ENCODE results near the gene SLC22A12. TPM values are rescaled to one million over a fixed set of nuclear protein-coding genes. Genes with fewer than 3 reads are reported as not detected.

SLC22A12 gene
- total RNA-seq, 6 experiments from 2014 or later, result 0.22 to 0.80 (median 0.74) TPM; not detected in 3

- ATAC-seq, result no peak
- no peak overlapping the region for H3K27ac ChIP-seq
- peaks cover 0 to 21% (median 0%) of the 10 kb centered on the region in 4 donors for H3K4me1 ChIP-seq
- TF ChIP-seq POLR2A (IDR thresholded peaks at IDR 0.05) (no peak), CTCF (IDR thresholded peaks at IDR 0.05) (no peak)
- intact Hi-C loops (cut with DNase I), result no loop called here
- WGBS (ENCODE audit: insufficient coverage, low coverage, low lambda C conversion rate, missing lambda C conversion rate), result no CpG with 5 or more reads among the region's 26 CpGs
- no peaks in the 10 kb centered on the region for H3K27me3 ChIP-seq
- no peak for DNase-seq
- H3K36me3 ChIP-seq, result no peaks in the 10 kb centered on the region
- no peaks in the 10 kb centered on the region for H3K9me3 ChIP-seq
- H3K4me3 ChIP-seq, result peak overlapping the region in 1 of 3 donors; percentile 53
Measured at GRCh38 chr11:64556044-64556720, 34.8 kb upstream of the SLC22A12 start.

DNA sequence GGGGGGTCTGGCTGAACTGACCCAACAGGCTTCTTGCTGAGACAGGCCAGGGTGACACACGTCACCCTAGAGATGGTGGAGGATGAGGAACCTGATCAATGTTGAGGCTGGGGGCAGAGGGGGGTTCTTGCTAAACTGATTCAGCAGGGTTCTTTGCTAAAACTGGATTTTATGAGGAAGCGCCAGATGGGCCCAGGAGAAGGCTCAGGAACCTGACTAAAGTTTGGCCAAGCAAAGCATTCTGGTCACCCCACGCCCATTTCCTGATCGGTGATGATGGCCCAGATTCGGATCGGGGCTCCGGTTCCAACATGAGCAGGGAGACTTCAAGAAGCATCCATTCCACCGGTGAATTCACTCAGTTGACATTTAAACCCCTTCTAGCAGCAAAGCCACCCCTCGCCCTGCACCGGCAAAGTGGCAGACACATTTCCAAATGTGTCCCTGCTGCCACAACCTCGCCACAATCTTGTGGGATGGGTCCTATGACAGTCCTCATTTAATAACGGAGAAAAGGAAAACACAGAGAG lies 34.2 kb upstream of the SLC22A12 start:
- no peaks in the 10 kb centered on the region for H3K36me3 ChIP-seq
- TF ChIP-seq POLR2A (IDR thresholded peaks at IDR 0.05) (no peak), CTCF (IDR thresholded peaks at IDR 0.05) (no peak)
- no peak overlapping the region for H3K4me3 ChIP-seq
- ATAC-seq (no peak), DNase-seq (no peak)
- no peaks in the 10 kb centered on the region for H3K9me3 ChIP-seq
- 94% methylated on average over 2 of the region's 12 CpGs for WGBS (ENCODE audit: insufficient coverage, low coverage, low lambda C conversion rate, missing lambda C conversion rate)
- H3K27me3 ChIP-seq, result no peaks in the 10 kb centered on the region
- H3K4me1 ChIP-seq, result peaks cover 0 to 21% (median 0%) of the 10 kb centered on the region in 4 donors
- intact Hi-C loops (cut with DNase I), result no loop called here
- H3K27ac ChIP-seq, result no peak overlapping the region

GRCh38 chr11:64558065-64558745 lies 32.8 kb upstream of the SLC22A12 start:
- no peaks in the 10 kb centered on the region for H3K9me3 ChIP-seq
- ATAC-seq, result no peak
- no peak for DNase-seq
- no peak overlapping the region for H3K27ac ChIP-seq
- no peak overlapping the region for H3K4me3 ChIP-seq
- TF ChIP-seq POLR2A (IDR thresholded peaks at IDR 0.05) (no peak), CTCF (IDR thresholded peaks at IDR 0.05) (no peak)
- no peaks in the 10 kb centered on the region for H3K36me3 ChIP-seq
- intact Hi-C loops (cut with DNase I), result no loop called here
- 93% methylated on average over 4 of the region's 14 CpGs for WGBS (ENCODE audit: insufficient coverage, low coverage, low lambda C conversion rate, missing lambda C conversion rate)
- no peaks in the 10 kb centered on the region for H3K27me3 ChIP-seq
- peaks cover 0 to 21% (median 0%) of the 10 kb centered on the region in 4 donors for H3K4me1 ChIP-seq

DNA sequence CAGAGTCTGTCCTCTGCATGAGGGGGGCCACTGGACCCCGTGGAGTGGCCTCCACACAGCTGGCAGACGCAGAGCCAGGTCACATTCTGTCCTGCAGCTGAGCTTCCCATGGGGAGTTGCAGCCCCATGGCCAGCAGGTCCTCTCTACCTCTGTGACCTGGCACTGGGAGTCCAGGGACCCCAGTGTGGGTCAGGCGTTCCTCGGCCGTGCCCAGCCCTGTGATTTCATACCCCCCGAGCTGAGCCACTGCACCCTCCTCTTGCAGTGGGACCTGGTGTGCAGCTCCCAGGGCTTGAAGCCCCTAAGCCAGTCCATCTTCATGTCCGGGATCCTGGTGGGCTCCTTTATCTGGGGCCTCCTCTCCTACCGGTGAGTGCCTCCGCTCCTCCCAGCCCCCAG lies 32.2 kb upstream of the SLC22A12 start:
- no peaks in the 10 kb centered on the region for H3K9me3 ChIP-seq
- H3K4me1 ChIP-seq, result peaks cover 0 to 18% (median 0%) of the 10 kb centered on the region in 4 donors
- TF ChIP-seq CTCF (IDR thresholded peaks at IDR 0.05) (no peak), POLR2A (IDR thresholded peaks at IDR 0.05) (no peak)
- WGBS (ENCODE audit: insufficient coverage, low coverage, low lambda C conversion rate, missing lambda C conversion rate), result 60% methylated on average over 5 of the region's 9 CpGs
- H3K27ac ChIP-seq, result no peak overlapping the region
- H3K27me3 ChIP-seq, result no peaks in the 10 kb centered on the region
- intact Hi-C loops (cut with DNase I), result no loop called here
- no peak overlapping the region for H3K4me3 ChIP-seq
- ATAC-seq, result no peak
- H3K36me3 ChIP-seq, result no peaks in the 10 kb centered on the region
- peak in 1 of 3 donors; percentile 31 for DNase-seq

Data from right lobe of liver (tissue), 6 donors.